Femur (tissue), 1 donor: ENCODE measurements around the gene TIGIT.

Source experiments
- DNase-seq: peaks from one replicate; pipeline ENCODE4 v3.0.0-alpha.2; 2017

Gene TIGIT

GRCh38 chr3:114313426-114313825 is 19.6 kb downstream of the TIGIT start:
- DNase-seq = no peak

GRCh38 chr3:114314282-114314681 is 20.5 kb downstream of the TIGIT start:
- no peak for DNase-seq

- no peak for DNase-seq
Measured at GRCh38 chr3:114318295-114318694, 24.5 kb downstream of the TIGIT start.

- no peak for DNase-seq
Measured at GRCh38 chr3:114319453-114319852, 25.6 kb downstream of the TIGIT start.

- no peak for DNase-seq
Measured at GRCh38 chr3:114320246-114320645, 26.4 kb downstream of the TIGIT start.

DNA sequence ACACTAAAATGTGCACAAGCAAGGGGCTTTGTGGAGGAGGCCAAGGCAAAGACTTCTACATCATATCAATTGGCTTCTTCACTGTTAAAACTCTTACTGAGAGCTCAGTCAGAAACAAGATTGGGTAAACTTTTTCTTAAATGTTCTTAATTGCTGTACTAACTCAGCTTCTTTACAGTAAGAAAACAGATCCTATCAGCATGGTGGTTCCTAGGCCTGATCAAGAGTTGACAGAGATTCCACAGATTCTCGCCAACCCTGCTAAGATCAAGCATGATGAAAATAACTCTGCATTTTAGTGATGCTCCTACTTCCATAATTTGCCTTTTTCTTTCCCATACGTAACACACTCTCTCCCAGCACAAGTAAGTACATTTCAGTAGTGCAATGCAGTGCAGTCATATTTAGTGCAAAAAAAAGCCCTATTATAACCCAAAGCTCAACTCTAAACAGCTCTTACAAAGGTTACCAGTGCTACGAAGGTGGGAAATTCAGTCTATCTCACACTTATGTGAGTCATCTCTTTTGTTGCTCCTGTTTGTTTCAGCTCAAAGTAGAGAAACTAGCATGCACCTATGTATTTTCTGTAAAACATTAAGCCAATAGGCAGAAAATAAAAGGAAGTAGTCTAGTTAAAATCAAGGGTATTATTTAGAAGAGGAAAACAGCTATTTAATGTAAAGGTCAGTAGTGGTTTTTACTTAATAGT is 29.9 kb downstream of the TIGIT start:
- no peak for DNase-seq

DNA sequence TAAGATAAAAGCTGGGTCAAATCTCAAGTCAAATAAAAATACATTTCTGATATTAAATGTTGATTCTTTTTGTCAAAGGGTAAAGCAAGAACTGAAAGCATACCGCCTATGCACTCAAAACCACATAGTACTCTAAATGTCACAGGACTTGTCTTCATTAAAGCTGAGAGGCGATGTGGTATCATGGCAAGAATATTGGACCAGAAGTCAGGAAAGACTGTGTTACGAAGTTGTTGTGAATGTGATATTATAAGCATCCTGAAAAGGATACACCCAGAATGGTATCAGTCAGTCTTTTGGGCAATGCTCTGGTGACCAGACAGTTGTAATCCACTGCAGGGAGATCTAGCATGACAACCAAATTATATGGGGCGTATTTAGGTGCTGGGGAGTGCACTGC is 33.8 kb downstream of the TIGIT start:
- no peak for DNase-seq

GRCh38 chr3:114328345-114328744 is 34.5 kb downstream of the TIGIT start:
- DNase-seq = no peak

GRCh38 chr3:114329823-114330222 is 36.0 kb downstream of the TIGIT start:
- no peak for DNase-seq

DNA sequence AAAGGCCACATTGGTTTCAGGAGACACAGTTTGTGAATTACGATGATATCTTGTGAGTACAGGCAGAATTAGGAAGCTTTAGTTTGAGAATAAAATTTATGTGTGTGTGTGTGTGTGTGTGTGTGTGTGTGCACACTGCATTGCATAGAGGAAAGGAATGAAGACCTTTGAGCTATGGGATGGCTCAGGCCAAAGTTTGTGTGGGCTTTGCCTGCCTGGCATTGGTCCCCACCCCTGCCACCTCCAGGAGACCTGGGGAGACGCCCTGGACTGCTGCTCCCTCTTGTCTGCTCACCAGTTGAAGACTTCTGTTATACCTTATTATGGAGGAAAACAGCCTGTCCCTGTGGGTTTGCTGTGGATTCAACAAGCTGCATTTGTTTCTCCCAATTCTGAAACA is 37.2 kb downstream of the TIGIT start:
- DNase-seq = no peak

DNA sequence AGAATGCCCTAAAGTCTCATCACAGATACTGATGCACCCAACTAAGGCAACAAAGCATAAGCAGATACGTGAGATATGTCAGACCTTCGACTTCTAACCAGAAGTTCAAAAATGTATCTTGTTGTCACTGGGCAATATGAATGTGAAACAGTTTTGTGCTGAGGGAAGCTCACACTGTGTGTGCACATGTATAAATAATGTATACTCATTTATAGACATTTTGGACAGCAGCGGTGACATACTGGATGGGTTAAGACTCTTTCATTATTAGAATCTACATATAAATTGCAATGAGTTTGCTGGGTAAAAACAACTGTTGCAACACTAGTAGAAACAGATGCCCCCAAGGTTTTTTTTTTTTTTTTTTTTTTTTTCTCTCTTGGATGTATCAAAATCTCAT is 37.9 kb downstream of the TIGIT start:
- no peak for DNase-seq

- DNase-seq = no peak
Measured at GRCh38 chr3:114332342-114333179, 38.7 kb downstream of the TIGIT start.

DNA sequence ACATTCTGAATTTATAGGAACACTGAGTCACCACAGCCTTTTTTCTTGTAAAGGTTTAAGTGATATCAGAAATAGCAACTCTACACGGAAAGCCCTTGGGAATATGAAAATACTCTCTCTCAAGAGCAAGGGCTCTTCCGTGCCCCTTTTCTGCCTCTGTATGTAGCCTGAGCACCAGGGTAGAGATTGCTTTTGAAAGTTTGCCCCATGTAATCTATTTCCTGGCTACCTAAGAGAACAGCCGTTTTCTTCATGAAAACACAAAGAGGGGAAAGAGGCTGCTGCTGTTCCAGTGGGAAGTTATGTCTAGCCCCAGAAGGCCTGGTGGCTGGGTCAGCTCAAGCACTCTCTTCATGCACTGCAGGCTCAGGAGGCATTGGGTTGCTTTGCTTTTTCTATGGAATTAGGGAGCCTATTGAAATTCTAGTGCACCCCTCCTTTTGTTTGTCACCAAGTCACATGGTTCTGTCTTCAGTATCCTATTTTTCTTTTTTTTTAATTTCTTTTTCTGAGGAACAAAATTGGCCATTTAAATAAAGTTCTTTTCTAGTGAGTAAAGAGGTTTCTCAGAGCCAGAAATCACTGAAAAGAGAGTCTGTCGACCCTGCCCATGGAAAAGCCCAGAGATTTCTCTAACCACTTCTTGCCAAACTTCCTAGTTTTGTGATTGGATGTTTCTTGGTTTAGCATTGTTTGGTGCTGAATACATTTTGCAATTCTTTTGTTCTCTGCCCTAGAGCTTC is 39.5 kb downstream of the TIGIT start:
- DNase-seq = no peak

GRCh38 chr3:114333923-114334240 is 40.1 kb downstream of the TIGIT start:
- no peak for DNase-seq

- no peak for DNase-seq
Measured at GRCh38 chr3:114336122-114336697, 42.4 kb downstream of the TIGIT start.

GRCh38 chr3:114336857-114337256 is 43.0 kb downstream of the TIGIT start:
- DNase-seq = no peak

- no peak for DNase-seq
Measured at GRCh38 chr3:114338651-114339357, 45.0 kb downstream of the TIGIT start.

DNA sequence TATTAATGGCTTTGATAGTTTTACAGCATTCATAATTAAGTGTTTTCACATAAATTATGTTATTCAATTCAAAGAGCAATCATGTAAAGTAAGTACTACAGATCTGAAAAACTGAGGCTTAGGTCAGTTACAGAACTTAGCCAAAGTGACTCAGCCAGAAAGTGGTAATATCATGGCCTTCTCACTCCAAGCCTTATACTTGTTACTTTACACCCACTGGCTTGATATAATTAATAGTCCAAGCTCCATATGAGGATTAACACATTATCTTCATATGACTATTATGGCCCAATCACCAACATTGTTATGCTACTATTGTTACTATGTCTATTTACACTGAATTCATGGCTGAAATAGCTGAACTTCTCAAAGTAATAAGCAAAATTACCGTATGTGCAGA is 50.7 kb downstream of the TIGIT start:
- no peak for DNase-seq

DNA sequence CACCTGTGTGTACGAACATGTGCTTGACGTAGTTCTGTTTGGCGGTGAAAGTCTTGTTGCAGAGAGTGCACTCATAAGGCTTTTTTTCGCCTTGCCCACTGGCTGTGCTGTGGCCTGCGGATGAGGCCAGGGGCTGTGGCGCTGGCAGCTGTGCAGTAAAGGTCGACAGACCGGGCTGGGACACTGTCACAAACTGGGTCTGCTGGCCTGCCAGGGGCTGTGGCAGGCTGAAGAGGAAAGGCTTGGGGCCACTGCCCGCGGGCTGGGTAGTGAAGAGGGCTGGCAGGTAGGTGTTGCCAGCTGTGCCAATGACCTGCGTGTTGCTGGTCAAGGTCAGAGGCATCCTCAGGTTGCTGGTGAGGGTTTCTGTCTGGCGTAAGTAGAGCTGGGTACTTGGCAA is 56.4 kb downstream of the TIGIT start:
- no peak for DNase-seq

- no peak for DNase-seq
Measured at GRCh38 chr3:114350690-114351089, 56.9 kb downstream of the TIGIT start.

- no peak for DNase-seq
Measured at GRCh38 chr3:114351123-114351821, 57.4 kb downstream of the TIGIT start.

- no peak for DNase-seq
Measured at GRCh38 chr3:114351822-114352145, 58.0 kb downstream of the TIGIT start.
